Measurements from ENCODE around the gene ITPKC. TPM values are rescaled to one million over a fixed set of nuclear protein-coding genes. Genes with fewer than 3 reads are reported as not detected.

The ITPKC gene
- total and polyA plus RNA-seq, 2 of the 13 experiments (the other 11 are each of a cell fraction or from before 2014, with no cell fraction given): 6.9 to 11.2 TPM

DNA sequence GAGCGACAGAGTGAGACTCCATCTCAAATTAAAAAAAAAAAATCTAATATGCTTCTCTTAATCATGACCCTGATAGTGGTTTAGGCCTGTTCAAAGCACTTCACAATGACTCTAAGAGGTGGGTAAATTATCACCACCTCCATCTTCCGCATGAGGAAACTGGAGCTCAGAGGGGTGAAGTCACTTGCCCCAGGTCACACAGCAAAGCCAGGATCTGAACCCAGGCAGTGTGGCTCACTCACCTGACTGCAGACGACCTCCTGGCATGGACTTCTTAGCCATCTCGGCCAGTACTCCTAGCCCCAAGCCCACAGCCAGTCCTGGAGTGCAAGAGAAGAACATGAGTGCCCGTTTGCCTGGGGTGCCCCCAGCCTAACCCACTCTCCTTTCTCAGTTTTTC, 7.1 kb upstream of the ITPKC start:
- 98% methylated on average over 5 of the region's 5 CpGs for WGBS (ENCODE audit: low lambda C conversion rate)
- no peak for DNase-seq (ENCODE audit: low spot score)
- Histone ChIP-seq H3K4me1 (ENCODE audit: insufficient read depth, low read length) (peaks cover 7% of the 10 kb centered on the region), H3K27me3 (ENCODE audit: control insufficient read depth in 1 of 2, insufficient read depth in 2 of 2, low read length in 2 of 2) (no peaks in the 10 kb centered on the region), H4K20me1 (ENCODE audit: insufficient read depth, low read length) (no peaks in the 10 kb centered on the region), H3K4me3 (replicated peaks in 1 of 3; ENCODE audit: insufficient read depth in 1 of 3, low read depth in 2 of 3, low read length in 3 of 3) (no peak overlapping the region), H3K9ac (ENCODE audit: insufficient read depth, low read depth, low read length) (no peak overlapping the region), H3K79me2 (ENCODE audit: insufficient read depth, low read length) (no peaks in the 10 kb centered on the region), H3K9me3 (ENCODE audit: low read length) (no peaks in the 10 kb centered on the region), H3K27ac (ENCODE audit: extremely low read length, insufficient read depth, low read length) (no peak overlapping the region), H3K4me2 (ENCODE audit: low read depth, low read length) (no peak overlapping the region), H3K36me3 (replicated peaks in 1 of 2; ENCODE audit: control insufficient read depth in 1 of 2, insufficient read depth in 2 of 2, low read length in 2 of 2) (peaks cover 5 to 12% of the 10 kb centered on the region in 2 experiments; a peak in 4 of 5 replicates), H2AFZ (ENCODE audit: low read length) (no peak overlapping the region)
- ChIA-PET CTCF (ENCODE audit: low intra/inter-chr PET ratio, low total read pairs) (no interaction called here), POLR2A (no interaction called here)
- in situ Hi-C loops (cut with HindIII; ENCODE audit: extremely low pct_ligation_motif_present, low pct_unique_long_range_greater_than_20kb) (no loop called here), intact Hi-C loops (cut with micrococcal nuclease; ENCODE audit: unreplicated experiment) (no loop called here)
- no TSS peak for BruUV-seq (replicated peaks)
- ATAC-seq: no peak
- TF ChIP-seq ZNF841 (CRISPR knock-in tag; IDR thresholded peaks at IDR 0.05; ENCODE audit: borderline replicate concordance) (no peak), ZSCAN29 (CRISPR knock-in tag; conservative IDR thresholded peaks at IDR 0.05) (no peak), ZNF768 (CRISPR knock-in tag; IDR thresholded peaks at IDR 0.05) (peak; percentile 92)
- FAIRE-seq: no peak

GRCh38 chr19:40713939-40714338, 3.0 kb upstream of the ITPKC start:
- peaks cover 2 to 7% of the 10 kb centered on the region in 2 experiments; a peak in 3 of 5 replicates for H3K36me3 ChIP-seq (replicated peaks in 1 of 2; ENCODE audit: control insufficient read depth in 1 of 2, insufficient read depth in 2 of 2, low read length in 2 of 2)
- H3K4me3 ChIP-seq (replicated peaks in 1 of 3; ENCODE audit: insufficient read depth in 1 of 3, low read depth in 2 of 3, low read length in 3 of 3): no peak overlapping the region
- intact Hi-C loops (cut with micrococcal nuclease; ENCODE audit: unreplicated experiment) (no loop called here), in situ Hi-C loops (cut with HindIII; ENCODE audit: extremely low pct_ligation_motif_present, low pct_unique_long_range_greater_than_20kb) (no loop called here)
- DNase-seq (ENCODE audit: low spot score) (no peak), FAIRE-seq (no peak), ATAC-seq (no peak)
- H3K27ac ChIP-seq (ENCODE audit: extremely low read length, insufficient read depth, low read length): no peak overlapping the region
- no peaks in the 10 kb centered on the region; a peak in 1 of 5 replicates for H3K27me3 ChIP-seq (ENCODE audit: control insufficient read depth in 1 of 2, insufficient read depth in 2 of 2, low read length in 2 of 2)
- H4K20me1 ChIP-seq (ENCODE audit: insufficient read depth, low read length): no peaks in the 10 kb centered on the region
- H3K4me2 ChIP-seq (ENCODE audit: low read depth, low read length): peak overlapping the region; percentile 94; the same call in 1 of the 2 replicates
- H3K9ac ChIP-seq (ENCODE audit: insufficient read depth, low read depth, low read length): 0 out of 2 replicates have a peak overlapping the region, but pooled peaks have one; percentile 67
- H3K9me3 ChIP-seq (ENCODE audit: low read length): no peaks in the 10 kb centered on the region
- H2AFZ ChIP-seq (ENCODE audit: low read length): no peak overlapping the region
- no TSS peak for BruUV-seq (replicated peaks)
- CTCF ChIA-PET (ENCODE audit: low intra/inter-chr PET ratio, low total read pairs): no interaction called here
- 80% methylated on average over 7 of the region's 11 CpGs for WGBS (ENCODE audit: low lambda C conversion rate)
- POLR2A ChIA-PET: interaction anchor here (1.0 kb wide), 1 partner anchor 64 kb away, joined by 6 read pairs; the partner anchor contains the start of gene RAB4B
- peaks cover 19% of the 10 kb centered on the region for H3K4me1 ChIP-seq (ENCODE audit: insufficient read depth, low read length)
- H3K79me2 ChIP-seq (ENCODE audit: insufficient read depth, low read length): peaks cover 17% of the 10 kb centered on the region
- TF ChIP-seq ERF (CRISPR knock-in tag; IDR thresholded peaks at IDR 0.05): no peak
- no peak for TF ChIP-seq ZNF546 (CRISPR knock-in tag; conservative IDR thresholded peaks at IDR 0.05)
- TF ChIP-seq, protein P1, sequence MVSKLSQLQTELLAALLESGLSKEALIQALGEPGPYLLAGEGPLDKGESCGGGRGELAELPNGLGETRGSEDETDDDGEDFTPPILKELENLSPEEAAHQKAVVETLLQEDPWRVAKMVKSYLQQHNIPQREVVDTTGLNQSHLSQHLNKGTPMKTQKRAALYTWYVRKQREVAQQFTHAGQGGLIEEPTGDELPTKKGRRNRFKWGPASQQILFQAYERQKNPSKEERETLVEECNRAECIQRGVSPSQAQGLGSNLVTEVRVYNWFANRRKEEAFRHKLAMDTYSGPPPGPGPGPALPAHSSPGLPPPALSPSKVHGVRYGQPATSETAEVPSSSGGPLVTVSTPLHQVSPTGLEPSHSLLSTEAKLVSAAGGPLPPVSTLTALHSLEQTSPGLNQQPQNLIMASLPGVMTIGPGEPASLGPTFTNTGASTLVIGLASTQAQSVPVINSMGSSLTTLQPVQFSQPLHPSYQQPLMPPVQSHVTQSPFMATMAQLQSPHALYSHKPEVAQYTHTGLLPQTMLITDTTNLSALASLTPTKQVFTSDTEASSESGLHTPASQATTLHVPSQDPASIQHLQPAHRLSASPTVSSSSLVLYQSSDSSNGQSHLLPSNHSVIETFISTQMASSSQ (IDR thresholded peaks at IDR 0.05; ENCODE audit: low read depth): no peak
- TF ChIP-seq, protein P1 (CRISPR knock-in tag; IDR thresholded peaks at IDR 0.05; ENCODE audit: borderline replicate concordance): no peak
- TF ChIP-seq, protein P2, sequence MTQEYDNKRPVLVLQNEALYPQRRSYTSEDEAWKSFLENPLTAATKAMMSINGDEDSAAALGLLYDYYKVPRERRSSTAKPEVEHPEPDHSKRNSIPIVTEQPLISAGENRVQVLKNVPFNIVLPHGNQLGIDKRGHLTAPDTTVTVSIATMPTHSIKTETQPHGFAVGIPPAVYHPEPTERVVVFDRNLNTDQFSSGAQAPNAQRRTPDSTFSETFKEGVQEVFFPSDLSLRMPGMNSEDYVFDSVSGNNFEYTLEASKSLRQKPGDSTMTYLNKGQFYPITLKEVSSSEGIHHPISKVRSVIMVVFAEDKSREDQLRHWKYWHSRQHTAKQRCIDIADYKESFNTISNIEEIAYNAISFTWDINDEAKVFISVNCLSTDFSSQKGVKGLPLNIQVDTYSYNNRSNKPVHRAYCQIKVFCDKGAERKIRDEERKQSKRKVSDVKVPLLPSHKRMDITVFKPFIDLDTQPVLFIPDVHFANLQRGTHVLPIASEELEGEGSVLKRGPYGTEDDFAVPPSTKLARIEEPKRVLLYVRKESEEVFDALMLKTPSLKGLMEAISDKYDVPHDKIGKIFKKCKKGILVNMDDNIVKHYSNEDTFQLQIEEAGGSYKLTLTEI (CRISPR knock-in tag; conservative IDR thresholded peaks at IDR 0.05): no peak
- TF ChIP-seq ZNF773 (CRISPR knock-in tag; IDR thresholded peaks at IDR 0.05; ENCODE audit: borderline replicate concordance): no peak
- no peak for TF ChIP-seq ZNF564 (CRISPR knock-in tag; IDR thresholded peaks at IDR 0.05)
- TF ChIP-seq TBP (CRISPR knock-in tag; IDR thresholded peaks at IDR 0.05): no peak
- no peak for TF ChIP-seq SP2 (CRISPR knock-in tag; IDR thresholded peaks at IDR 0.05)
- TF ChIP-seq ZNF709 (CRISPR knock-in tag; IDR thresholded peaks at IDR 0.05): no peak
- no peak for TF ChIP-seq SATB2 (CRISPR knock-in tag; IDR thresholded peaks at IDR 0.05)
- no peak for TF ChIP-seq KDM5A (IDR thresholded peaks at IDR 0.05; ENCODE audit: borderline replicate concordance, low read length)

Data from HepG2 (cell line).